Measurements from ENCODE around the gene SUV39H1. TPM values are rescaled to one million over a fixed set of nuclear protein-coding genes. Genes with fewer than 3 reads are reported as not detected.
"Not testable (repeated sequence)": the region's sequence is repeated elsewhere in the genome, so short reads cannot be mapped to it uniquely, and the experiment has no call there.

Gene SUV39H1
- total RNA-seq, 3 donors from 2014 or later (not counting 1 experiment from before 2014, with no cell fraction given) = 9.2 to 11.6 (median 11.0) TPM

GRCh38 chrX:48659686-48660085, 36.8 kb upstream of the SUV39H1 start:
- H3K27me3 ChIP-seq (ENCODE audit: control insufficient read depth, insufficient read depth, low read length); H3K4me3 ChIP-seq (ENCODE audit: low read length); H3K27ac ChIP-seq (ENCODE audit: low read length); H3K4me3 Mint-ChIP-seq; DNase-seq; H3K27ac Mint-ChIP-seq; H3K36me3 Mint-ChIP-seq; H3K36me3 ChIP-seq (ENCODE audit: control insufficient read depth, insufficient read depth, low read length); H3K27me3 Mint-ChIP-seq (ENCODE audit: low read depth in 2 of 2); H3K4me1 Mint-ChIP-seq; intact Hi-C loops (cut with micrococcal nuclease); H3K9me3 ChIP-seq (ENCODE audit: control insufficient read depth, insufficient read depth, low read length); ATAC-seq; H3K9me3 Mint-ChIP-seq; H3K4me1 ChIP-seq (ENCODE audit: control insufficient read depth, insufficient read depth, low read length): not testable (repeated sequence)
- WGBS (ENCODE audit: insufficient coverage) = 95% methylated on average over 24 of the region's 34 CpGs

DNA sequence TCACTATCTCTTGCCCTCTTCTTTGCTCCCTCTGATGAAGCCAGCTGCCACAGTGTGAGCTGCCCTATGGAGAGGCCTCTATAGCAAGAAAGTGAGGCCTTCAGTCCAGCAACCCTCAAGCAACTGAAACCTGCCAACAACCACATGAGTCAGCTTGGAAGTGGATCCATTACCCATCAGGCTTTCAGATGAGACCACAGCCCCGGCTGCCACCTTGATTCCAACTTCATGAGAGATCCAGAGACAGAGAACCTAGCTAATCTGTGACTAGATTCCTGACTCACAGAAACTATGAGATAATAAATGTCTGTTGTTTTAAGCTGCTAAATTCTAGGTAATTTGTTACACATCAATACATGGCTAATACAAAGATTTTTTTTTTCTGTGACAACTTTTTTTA, 33.3 kb upstream of the SUV39H1 start:
- H3K27me3 ChIP-seq (ENCODE audit: control insufficient read depth, insufficient read depth, low read length) = no peaks in the 10 kb centered on the region
- TF ChIP-seq CTCF (IDR thresholded peaks at IDR 0.05) = no peak
- Mint-ChIP-seq H3K27ac (no peak overlapping the region), H3K27me3 (ENCODE audit: low read depth in 2 of 2) (no peaks in the 10 kb centered on the region), H3K9me3 (no peaks in the 10 kb centered on the region), H3K4me3 (no peak overlapping the region), H3K4me1 (no peaks in the 10 kb centered on the region), H3K36me3 (no peaks in the 10 kb centered on the region)
- DNase-seq (no peak), ATAC-seq (no peak)
- H3K36me3 ChIP-seq (ENCODE audit: control insufficient read depth, insufficient read depth, low read length) = no peaks in the 10 kb centered on the region
- no peaks in the 10 kb centered on the region for H3K9me3 ChIP-seq (ENCODE audit: control insufficient read depth, insufficient read depth, low read length)
- H3K27ac ChIP-seq (ENCODE audit: low read length) = no peak overlapping the region
- WGBS (ENCODE audit: insufficient coverage) = 100% methylated on average over 1 of the region's 1 CpG
- H3K4me3 ChIP-seq (ENCODE audit: low read length) = no peak overlapping the region
- intact Hi-C loops (cut with micrococcal nuclease) = no loop called here
- H3K4me1 ChIP-seq (ENCODE audit: control insufficient read depth, insufficient read depth, low read length) = no peaks in the 10 kb centered on the region

DNA sequence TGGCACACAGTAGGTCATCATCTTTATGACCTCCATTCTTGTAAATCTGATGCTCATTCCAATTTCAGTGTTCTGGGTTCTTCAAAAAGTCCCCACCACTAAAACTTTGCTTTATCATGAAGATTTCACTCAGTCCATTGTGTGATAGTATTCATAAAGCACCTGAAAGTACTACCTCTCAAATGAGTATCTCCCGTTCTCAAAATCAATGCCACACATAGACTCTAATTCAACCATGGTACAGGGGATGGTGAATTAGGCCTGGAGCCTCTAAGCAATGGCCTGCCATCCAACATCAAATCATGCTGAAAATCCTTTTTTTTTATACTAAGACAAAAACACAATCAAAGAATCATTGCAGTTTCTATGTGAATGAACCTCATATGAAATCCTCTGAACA, 32.4 kb upstream of the SUV39H1 start:
- Histone ChIP-seq H3K4me3 (ENCODE audit: low read length) (no peak overlapping the region), H3K27me3 (ENCODE audit: control insufficient read depth, insufficient read depth, low read length) (no peaks in the 10 kb centered on the region), H3K36me3 (ENCODE audit: control insufficient read depth, insufficient read depth, low read length) (no peaks in the 10 kb centered on the region), H3K9me3 (ENCODE audit: control insufficient read depth, insufficient read depth, low read length) (no peaks in the 10 kb centered on the region), H3K27ac (ENCODE audit: low read length) (no peak overlapping the region), H3K4me1 (ENCODE audit: control insufficient read depth, insufficient read depth, low read length) (no peaks in the 10 kb centered on the region)
- H3K27me3 Mint-ChIP-seq (ENCODE audit: low read depth in 2 of 2) = no peaks in the 10 kb centered on the region
- intact Hi-C loops (cut with micrococcal nuclease) = no loop called here
- no peaks in the 10 kb centered on the region for H3K9me3 Mint-ChIP-seq
- no peak for DNase-seq
- H3K27ac Mint-ChIP-seq = no peak overlapping the region
- no peaks in the 10 kb centered on the region for H3K4me1 Mint-ChIP-seq
- H3K4me3 Mint-ChIP-seq = no peak overlapping the region
- no peaks in the 10 kb centered on the region for H3K36me3 Mint-ChIP-seq
- no CpG with 5 or more reads among the region's 1 CpG for WGBS (ENCODE audit: insufficient coverage)
- no peak for ATAC-seq
- TF ChIP-seq CTCF (IDR thresholded peaks at IDR 0.05) = no peak

DNA sequence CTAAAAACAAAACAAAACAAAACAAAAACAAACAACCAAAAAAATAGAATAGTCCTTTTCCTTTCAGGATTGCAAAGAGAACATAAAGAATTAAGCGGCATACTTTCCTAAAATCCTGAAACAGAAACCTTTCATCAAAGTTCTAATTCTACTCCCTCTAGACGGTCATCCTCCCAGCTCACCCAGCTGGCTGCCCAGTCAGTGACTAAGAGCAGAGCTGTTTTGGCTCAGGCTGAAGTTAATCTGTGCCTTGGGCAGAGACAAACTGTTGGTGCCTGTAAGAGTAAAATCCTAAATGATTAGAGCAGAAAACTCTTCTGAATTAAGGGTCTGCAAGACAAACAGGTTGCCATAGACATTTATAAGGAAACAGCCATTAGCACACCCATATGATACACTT, 30.5 kb upstream of the SUV39H1 start:
- Mint-ChIP-seq H3K4me1 (no peaks in the 10 kb centered on the region), H3K36me3 (no peaks in the 10 kb centered on the region), H3K27ac (no peak overlapping the region), H3K4me3 (no peak overlapping the region), H3K27me3 (ENCODE audit: low read depth in 2 of 2) (no peaks in the 10 kb centered on the region), H3K9me3 (no peaks in the 10 kb centered on the region)
- no peak for ATAC-seq
- Histone ChIP-seq H3K36me3 (ENCODE audit: control insufficient read depth, insufficient read depth, low read length) (no peaks in the 10 kb centered on the region), H3K27me3 (ENCODE audit: control insufficient read depth, insufficient read depth, low read length) (no peaks in the 10 kb centered on the region), H3K4me1 (ENCODE audit: control insufficient read depth, insufficient read depth, low read length) (no peaks in the 10 kb centered on the region), H3K4me3 (ENCODE audit: low read length) (no peak overlapping the region), H3K9me3 (ENCODE audit: control insufficient read depth, insufficient read depth, low read length) (no peaks in the 10 kb centered on the region), H3K27ac (ENCODE audit: low read length) (no peak overlapping the region)
- TF ChIP-seq CTCF (IDR thresholded peaks at IDR 0.05) = no peak
- DNase-seq = no peak
- WGBS (ENCODE audit: insufficient coverage) = no CpG with 5 or more reads among the region's 2 CpGs
- intact Hi-C loops (cut with micrococcal nuclease) = no loop called here
